Tibial nerve (tissue), 4 donors: ENCODE measurements around the gene SCRG1. TPM values are rescaled to one million over a fixed set of nuclear protein-coding genes. Genes with fewer than 3 reads are reported as not detected.

Source experiments
- DNase-seq, 2 donors: peaks; one replicate each; pipeline ENCODE4 v3.0.0-alpha.2; 2019; ENCODE audit warnings: low spot score in 2 of 2
- H3K27ac ChIP-seq, 4 donors: fragments of 200-600 bp; sonication (generic) in 3 of 4; one replicate each; pipeline ENCODE4 v1.5.1; 2017 to 2019; ENCODE audit warnings: mild to moderate bottlenecking in 1 of 4
- H3K27me3 ChIP-seq, 2 donors: fragments of 200-600 bp; sonication (generic) in 1 of 2; one replicate each; pipeline versions ENCODE4 v1.5.1 to v1.6.0; 2017 to 2019
- H3K36me3 ChIP-seq, 3 donors: fragments of 200-600 bp; sonication (generic); one replicate each; pipeline ENCODE4 v1.5.1; 2018 to 2019
- H3K4me1 ChIP-seq, 4 donors: fragments of 200-600 bp; sonication (generic) in 3 of 4; one replicate each; pipeline ENCODE4 v1.5.1; 2017 to 2019
- H3K4me3 ChIP-seq, 4 donors: fragments of 200-600 bp; sonication (generic) in 3 of 4; one replicate each; pipeline ENCODE4 v1.5.1; 2017 to 2019; ENCODE audit warnings: mild to moderate bottlenecking in 1 of 4, moderate library complexity in 1 of 4
- H3K9me3 ChIP-seq, 4 donors: fragments of 200-600 bp; sonication (generic) in 3 of 4; one replicate each; pipeline ENCODE4 v1.5.1; 2017 to 2019
- EP300 ChIP-seq, 2 donors: sonication (generic); formaldehyde crosslinking; IDR thresholded peaks; one replicate each; pipeline ENCODE4 v1.6.1; 2017; ENCODE audit warnings: antibody characterized with exemption in 2 of 2, mild to moderate bottlenecking in 1 of 2
- POLR2A ChIP-seq, 2 donors: fragments of 450-650 bp; IDR thresholded peaks; one replicate each; pipeline ENCODE4 v1.6.1; 2017; ENCODE audit warnings: antibody characterized with exemption in 2 of 2, mild to moderate bottlenecking in 2 of 2, moderate library complexity in 2 of 2
- WGBS, 2 donors: methylation state at CpG; one replicate each; pipeline ENCODE4 v1.1.5; 2018; 5-methylcytosine and 5-hydroxymethylcytosine counted together
- small RNA-seq: library from RNA; depleted of rRNA; stranded (forward); fragments of <200 nt; gene quantifications from one replicate; pipeline ENCODE3, GENCODE V24; 2016
- total RNA-seq, 4 donors: library from RNA; depleted of rRNA; stranded (reverse); fragments of >200 nt; gene quantifications; one replicate each; pipeline ENCODE4 v1.1.0, GENCODE V29; 2016
- TF ChIP-seq, protein P1 (sequence below), 5 experiments: fragments of 200-600 bp in 3 of 5; fragments of 450-650 bp in 2 of 5; sonication (generic) in 3 of 5; IDR thresholded peaks; one replicate each; pipeline ENCODE4 v1.5.1; 2016 to 2019; ENCODE audit warnings: antibody characterized with exemption in 5 of 5, mild to moderate bottlenecking in 3 of 5, moderate library complexity in 2 of 5

SCRG1 gene
- total RNA-seq, 4 donors from 2014 or later = 0.21 to 2.2 (median 0.59) TPM

DNA sequence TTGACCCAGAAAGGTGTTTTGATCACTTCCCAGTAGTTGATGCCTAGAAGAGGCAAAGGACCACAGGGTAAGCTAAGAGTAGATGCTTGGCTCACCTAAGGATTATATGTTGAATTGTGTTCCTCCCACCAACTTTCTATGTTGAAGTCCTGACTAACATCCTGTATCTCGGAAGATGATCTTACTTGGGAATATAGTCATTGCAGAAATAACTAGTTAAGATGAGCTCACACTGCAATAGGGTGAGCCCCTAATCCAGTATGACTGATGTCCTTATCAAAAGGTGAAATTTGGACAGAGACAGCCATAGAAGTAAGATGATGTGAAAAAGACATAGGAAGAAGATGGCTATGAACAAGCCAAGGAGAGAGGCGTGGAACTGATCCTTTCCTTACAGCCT, 61.5 kb downstream of the SCRG1 start:
- TF ChIP-seq POLR2A (IDR thresholded peaks at IDR 0.05) (no peak), EP300 (IDR thresholded peaks at IDR 0.05) (no peak)
- TF ChIP-seq, protein P1, sequence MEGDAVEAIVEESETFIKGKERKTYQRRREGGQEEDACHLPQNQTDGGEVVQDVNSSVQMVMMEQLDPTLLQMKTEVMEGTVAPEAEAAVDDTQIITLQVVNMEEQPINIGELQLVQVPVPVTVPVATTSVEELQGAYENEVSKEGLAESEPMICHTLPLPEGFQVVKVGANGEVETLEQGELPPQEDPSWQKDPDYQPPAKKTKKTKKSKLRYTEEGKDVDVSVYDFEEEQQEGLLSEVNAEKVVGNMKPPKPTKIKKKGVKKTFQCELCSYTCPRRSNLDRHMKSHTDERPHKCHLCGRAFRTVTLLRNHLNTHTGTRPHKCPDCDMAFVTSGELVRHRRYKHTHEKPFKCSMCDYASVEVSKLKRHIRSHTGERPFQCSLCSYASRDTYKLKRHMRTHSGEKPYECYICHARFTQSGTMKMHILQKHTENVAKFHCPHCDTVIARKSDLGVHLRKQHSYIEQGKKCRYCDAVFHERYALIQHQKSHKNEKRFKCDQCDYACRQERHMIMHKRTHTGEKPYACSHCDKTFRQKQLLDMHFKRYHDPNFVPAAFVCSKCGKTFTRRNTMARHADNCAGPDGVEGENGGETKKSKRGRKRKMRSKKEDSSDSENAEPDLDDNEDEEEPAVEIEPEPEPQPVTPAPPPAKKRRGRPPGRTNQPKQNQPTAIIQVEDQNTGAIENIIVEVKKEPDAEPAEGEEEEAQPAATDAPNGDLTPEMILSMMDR (IDR thresholded peaks at IDR 0.05) = no peak
- H3K27ac ChIP-seq = no peak overlapping the region
- H3K9me3 ChIP-seq = no peaks in the 10 kb centered on the region
- WGBS, 2 donors = 98% methylated on average over 2 of the region's 2 CpGs
- H3K27me3 ChIP-seq = no peaks in the 10 kb centered on the region
- no peak for DNase-seq
- no peak overlapping the region for H3K4me3 ChIP-seq
- H3K4me1 ChIP-seq = peaks cover 0 to 14% (median 4%) of the 10 kb centered on the region in 4 donors
- peaks cover 0 to 5% (median 0%) of the 10 kb centered on the region in 3 donors for H3K36me3 ChIP-seq

DNA sequence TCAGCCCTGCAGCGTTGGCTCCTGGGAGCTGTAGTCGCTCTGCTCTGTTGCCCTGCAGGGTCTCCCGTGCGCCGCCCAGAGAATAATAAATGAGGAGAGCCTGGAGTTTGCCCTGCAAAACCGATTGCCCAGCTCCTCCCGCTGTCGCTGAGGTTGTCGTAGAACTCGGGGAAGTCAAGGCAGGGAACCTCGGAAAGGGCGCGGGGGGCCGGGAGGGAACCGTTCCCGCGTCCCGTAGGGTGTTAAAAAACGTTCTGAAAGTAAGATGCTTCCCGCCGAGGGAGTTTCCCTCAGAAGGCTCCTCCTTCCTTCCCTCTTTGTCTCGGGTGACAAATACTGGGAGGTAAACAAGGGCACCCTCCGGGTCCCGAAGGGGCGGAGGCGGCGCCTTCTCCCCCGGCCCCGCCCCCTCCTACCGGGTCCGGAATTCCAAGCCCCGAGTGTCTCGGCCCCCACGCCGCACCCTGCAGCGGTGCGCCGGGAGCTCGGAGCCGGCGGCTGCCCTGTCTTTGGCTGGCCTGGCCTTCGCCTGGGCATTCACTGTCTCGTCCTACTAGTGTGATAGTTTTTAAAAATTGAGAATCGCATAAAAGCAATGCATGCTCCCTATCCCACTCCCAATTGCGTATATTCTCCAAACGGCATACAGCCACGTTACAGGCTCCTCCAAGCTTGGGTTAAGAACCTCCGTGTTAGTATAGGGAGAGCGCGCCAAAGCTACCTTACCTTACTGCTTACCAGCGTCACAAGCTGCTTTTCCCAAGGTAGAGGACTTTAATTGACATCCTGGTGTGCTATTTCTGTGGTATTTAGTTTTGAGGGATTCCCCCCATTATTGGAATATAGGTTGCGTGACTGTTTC, 63.8 kb downstream of the SCRG1 start:
- Histone ChIP-seq H3K27me3 (no peaks in the 10 kb centered on the region), H3K4me3 (peak overlapping the region; percentile 69 to 97 (median 94)), H3K9me3 (no peaks in the 10 kb centered on the region), H3K4me1 (peaks cover 0 to 38% (median 9%) of the 10 kb centered on the region in 4 donors), H3K36me3 (peaks cover 0 to 17% (median 0%) of the 10 kb centered on the region in 3 donors), H3K27ac (peak overlapping the region; percentile 60 to 100 (median 86))
- TF ChIP-seq EP300 (IDR thresholded peaks at IDR 0.05) (peak in 1 of 2 donors; percentile 33), POLR2A (IDR thresholded peaks at IDR 0.05) (peak in 1 of 2 donors; percentile 21)
- TF ChIP-seq, protein P1 (IDR thresholded peaks at IDR 0.05) = no peak
- DNase-seq = peak in 1 of 2 donors; percentile 26
- WGBS, 2 donors = 3 to 4% methylated on average over 41 to 49 of the region's 52 CpGs

Small RNA genes lying within 50 kb of the gene (small RNA-seq; reads per million reads assigned to genes)
- not detected for gene RNU6-1096P

Other genes with a start within 250 kb of the SCRG1 start
- gene GALNT7, start 230.3 kb downstream of the SCRG1 start, total RNA-seq = 10 to 100 TPM in 1 of 4 donors, 1 to 10 TPM in 3; 8.7 to 22.4 (median 9.7) TPM
- gene HMGB2, start 64.8 kb downstream of the SCRG1 start, total RNA-seq = 10 to 100 TPM; 63.3 to 83.4 (median 72.4) TPM
- 10 to 100 TPM; 27.7 to 88.5 (median 49.1) TPM for gene SAP30, start 28.2 kb downstream of the SCRG1 start, total RNA-seq
- gene HAND2, start 131.1 kb upstream of the SCRG1 start, total RNA-seq = 1 to 10 TPM; 1.9 to 5.1 (median 3.6) TPM